Measurements from ENCODE around the gene NCF4.

Gene NCF4

GRCh38 chr22:36926309-36926708, 65.5 kb downstream of the NCF4 start:
- no peak for ATAC-seq
- TF ChIP-seq ZNF8 (CRISPR knock-in tag; IDR thresholded peaks at IDR 0.05) (no peak), SNAI2 (CRISPR knock-in tag; IDR thresholded peaks at IDR 0.05) (no peak), CSDC2 (CRISPR knock-in tag; IDR thresholded peaks at IDR 0.05) (no peak), TOX (CRISPR knock-in tag; IDR thresholded peaks at IDR 0.05; ENCODE audit: borderline replicate concordance) (no peak), ARNTL (CRISPR knock-in tag; IDR thresholded peaks at IDR 0.05; ENCODE audit: borderline replicate concordance, low read depth) (no peak), ZFP30 (CRISPR knock-in tag; IDR thresholded peaks at IDR 0.05) (no peak), BACH2 (CRISPR knock-in tag; IDR thresholded peaks at IDR 0.05; ENCODE audit: borderline replicate concordance) (no peak), ISL1 (CRISPR knock-in tag; IDR thresholded peaks at IDR 0.05) (no peak), GLIS3 (CRISPR knock-in tag; IDR thresholded peaks at IDR 0.05) (no peak), PATZ1 (CRISPR knock-in tag; IDR thresholded peaks at IDR 0.05; ENCODE audit: borderline replicate concordance) (no peak), CREB5 (CRISPR knock-in tag; IDR thresholded peaks at IDR 0.05; ENCODE audit: low read depth) (no peak), CSRNP3 (CRISPR knock-in tag; IDR thresholded peaks at IDR 0.05) (no peak), ESRRG (CRISPR knock-in tag; IDR thresholded peaks at IDR 0.05) (no peak), OSR1 (CRISPR knock-in tag; IDR thresholded peaks at IDR 0.05) (no peak), ZNF70 (CRISPR knock-in tag; IDR thresholded peaks at IDR 0.05) (no peak), TCF4 (CRISPR knock-in tag; IDR thresholded peaks at IDR 0.05; ENCODE audit: borderline replicate concordance) (no peak), RARB (CRISPR knock-in tag; IDR thresholded peaks at IDR 0.05) (no peak)

GRCh38 chr22:36926721-36927435, 66.1 kb downstream of the NCF4 start:
- TF ChIP-seq ARNTL (CRISPR knock-in tag; IDR thresholded peaks at IDR 0.05; ENCODE audit: borderline replicate concordance, low read depth) = no peak
- no peak for TF ChIP-seq CREB5 (CRISPR knock-in tag; IDR thresholded peaks at IDR 0.05; ENCODE audit: low read depth)
- no peak for TF ChIP-seq ZNF70 (CRISPR knock-in tag; IDR thresholded peaks at IDR 0.05)
- no peak for TF ChIP-seq ZFP30 (CRISPR knock-in tag; IDR thresholded peaks at IDR 0.05)
- no peak for TF ChIP-seq PATZ1 (CRISPR knock-in tag; IDR thresholded peaks at IDR 0.05; ENCODE audit: borderline replicate concordance)
- no peak for ATAC-seq
